Peyer's patch (tissue), 4 donors: ENCODE measurements around the gene CNTRL.

Source experiments
- POLR2A ChIP-seq, 2 donors: fragments of 450-650 bp; IDR thresholded peaks; one replicate each; pipeline ENCODE4 v1.5.1; 2017; ENCODE audit warnings: antibody characterized with exemption in 2 of 2, mild to moderate bottlenecking in 2 of 2, moderate library complexity in 2 of 2
- TF ChIP-seq, protein P1 (sequence below), 6 experiments: fragments of 450-650 bp in 4 of 6; fragments of 200-600 bp in 2 of 6; sonication (generic) in 1 of 6; IDR thresholded peaks; one replicate each; pipeline ENCODE4 v1.5.1; 2017 to 2019; ENCODE audit warnings: antibody characterized with exemption in 6 of 6, mild to moderate bottlenecking in 3 of 6, moderate library complexity in 1 of 6

DNA sequence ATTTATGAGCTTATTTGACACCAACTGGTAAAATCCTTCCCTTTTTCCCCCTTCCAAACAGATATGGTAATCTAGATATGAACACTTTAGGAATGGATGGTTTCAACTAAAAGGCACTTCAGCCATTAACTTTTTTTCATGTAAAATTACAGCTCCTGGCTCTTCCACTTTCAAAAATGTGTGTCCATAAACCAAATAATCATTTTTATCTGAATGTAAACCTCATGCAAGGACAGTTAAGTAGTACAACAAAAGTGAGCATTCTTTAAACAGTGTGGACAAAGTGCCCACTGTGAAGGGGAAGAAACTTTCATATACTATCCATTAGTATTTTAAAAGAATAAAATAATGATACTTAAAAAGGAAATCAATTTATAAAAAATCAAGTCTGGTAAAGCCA lies 109.7 kb downstream of the CNTRL start:
- TF ChIP-seq, protein P1, sequence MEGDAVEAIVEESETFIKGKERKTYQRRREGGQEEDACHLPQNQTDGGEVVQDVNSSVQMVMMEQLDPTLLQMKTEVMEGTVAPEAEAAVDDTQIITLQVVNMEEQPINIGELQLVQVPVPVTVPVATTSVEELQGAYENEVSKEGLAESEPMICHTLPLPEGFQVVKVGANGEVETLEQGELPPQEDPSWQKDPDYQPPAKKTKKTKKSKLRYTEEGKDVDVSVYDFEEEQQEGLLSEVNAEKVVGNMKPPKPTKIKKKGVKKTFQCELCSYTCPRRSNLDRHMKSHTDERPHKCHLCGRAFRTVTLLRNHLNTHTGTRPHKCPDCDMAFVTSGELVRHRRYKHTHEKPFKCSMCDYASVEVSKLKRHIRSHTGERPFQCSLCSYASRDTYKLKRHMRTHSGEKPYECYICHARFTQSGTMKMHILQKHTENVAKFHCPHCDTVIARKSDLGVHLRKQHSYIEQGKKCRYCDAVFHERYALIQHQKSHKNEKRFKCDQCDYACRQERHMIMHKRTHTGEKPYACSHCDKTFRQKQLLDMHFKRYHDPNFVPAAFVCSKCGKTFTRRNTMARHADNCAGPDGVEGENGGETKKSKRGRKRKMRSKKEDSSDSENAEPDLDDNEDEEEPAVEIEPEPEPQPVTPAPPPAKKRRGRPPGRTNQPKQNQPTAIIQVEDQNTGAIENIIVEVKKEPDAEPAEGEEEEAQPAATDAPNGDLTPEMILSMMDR (IDR thresholded peaks at IDR 0.05): no peak
- TF ChIP-seq POLR2A (IDR thresholded peaks at IDR 0.05): no peak
